Prostate gland (tissue), 2 donors: ENCODE results near the gene TMEM123.

ENCODE experiments used
- CTCF ChIP-seq, 4 experiments: fragments of 200-600 bp in 2 of 4; fragments of 450-650 bp in 2 of 4; sonication (generic) in 2 of 4; IDR thresholded peaks; 1 replicate in 3 of 4; 2 replicates in 1 of 4; pipeline ENCODE4 v1.5.1; 2016 to 2019; ENCODE audit warnings: antibody characterized with exemption in 4 of 4, mild to moderate bottlenecking in 2 of 4, moderate library complexity in 2 of 4
- POLR2A ChIP-seq: fragments of 450-650 bp; IDR thresholded peaks from one replicate; pipeline ENCODE4 v1.6.1; 2016; ENCODE audit warnings: antibody characterized with exemption, mild to moderate bottlenecking
- POLR2AphosphoS5 ChIP-seq: sonication (generic); formaldehyde crosslinking; IDR thresholded peaks from one replicate; pipeline ENCODE4 v1.6.1; 2017; ENCODE audit warnings: antibody characterized with exemption

GRCh38 chr11:102399189-102399588 lies 53.4 kb downstream of the TMEM123 start:
- TF ChIP-seq POLR2A: no peak
- TF ChIP-seq CTCF (IDR thresholded peaks at IDR 0.05): no peak
- no peak for TF ChIP-seq POLR2AphosphoS5
